ENCODE results near the gene CDKAL1. TPM values are rescaled to one million over a fixed set of nuclear protein-coding genes. Genes with fewer than 3 reads are reported as not detected.
A peak's percentile ranks its signal among the peaks of the same experiment; 100 is the strongest.

CDKAL1 gene
- total and polyA plus RNA-seq, 2 experiments from 2014 or later, result 12.2 to 13.7 TPM

- Histone ChIP-seq H3K4me1 (ENCODE audit: low read depth) (no peaks in the 10 kb centered on the region), H3K36me3 (no peaks in the 10 kb centered on the region), H3K27me3 (no peaks in the 10 kb centered on the region), H3K4me3 (no peak overlapping the region), H3K9me3 (ENCODE audit: low read depth) (no peaks in the 10 kb centered on the region), H3K27ac (no peak overlapping the region)
- DNase-seq (ENCODE audit: low read depth in 1 of 2, low spot score in 1 of 2), result no peak
- TF ChIP-seq CTCF (IDR thresholded peaks at IDR 0.05; ENCODE audit: low read depth, low read length), result no peak
Observed at GRCh38 chr6:21158149-21158548, 623.9 kb downstream of the CDKAL1 start.

- Histone ChIP-seq H3K4me3 (no peak overlapping the region), H3K27ac (no peak overlapping the region), H3K36me3 (no peaks in the 10 kb centered on the region), H3K27me3 (no peaks in the 10 kb centered on the region), H3K4me1 (ENCODE audit: low read depth) (no peaks in the 10 kb centered on the region), H3K9me3 (ENCODE audit: low read depth) (no peaks in the 10 kb centered on the region)
- no peak for DNase-seq (ENCODE audit: low read depth in 1 of 2, low spot score in 1 of 2)
- no peak for TF ChIP-seq CTCF (IDR thresholded peaks at IDR 0.05; ENCODE audit: low read depth, low read length)
Observed at GRCh38 chr6:21158873-21159272, 624.6 kb downstream of the CDKAL1 start.

GRCh38 chr6:21159465-21159864, 625.2 kb downstream of the CDKAL1 start:
- H3K27me3 ChIP-seq, result no peaks in the 10 kb centered on the region
- no peak for TF ChIP-seq CTCF (IDR thresholded peaks at IDR 0.05; ENCODE audit: low read depth, low read length)
- no peaks in the 10 kb centered on the region for H3K9me3 ChIP-seq (ENCODE audit: low read depth)
- no peak overlapping the region for H3K4me3 ChIP-seq
- no peak overlapping the region for H3K27ac ChIP-seq
- no peaks in the 10 kb centered on the region for H3K4me1 ChIP-seq (ENCODE audit: low read depth)
- no peaks in the 10 kb centered on the region for H3K36me3 ChIP-seq
- DNase-seq (ENCODE audit: low read depth in 1 of 2, low spot score in 1 of 2), result no peak

- TF ChIP-seq CTCF (IDR thresholded peaks at IDR 0.05; ENCODE audit: low read depth, low read length), result no peak
- H3K4me1 ChIP-seq (ENCODE audit: low read depth), result peaks cover 2% of the 10 kb centered on the region
- no peaks in the 10 kb centered on the region for H3K9me3 ChIP-seq (ENCODE audit: low read depth)
- H3K27me3 ChIP-seq, result no peaks in the 10 kb centered on the region
- no peaks in the 10 kb centered on the region for H3K36me3 ChIP-seq
- H3K27ac ChIP-seq, result no peak overlapping the region
- H3K4me3 ChIP-seq, result no peak overlapping the region
- DNase-seq (ENCODE audit: low read depth in 1 of 2, low spot score in 1 of 2), result no peak
Observed at GRCh38 chr6:21161707-21162106, 627.5 kb downstream of the CDKAL1 start.

GRCh38 chr6:21163110-21163837, 629.0 kb downstream of the CDKAL1 start:
- peak in 1 of 2 donors; percentile 78 for DNase-seq (ENCODE audit: low read depth in 1 of 2, low spot score in 1 of 2)
- Histone ChIP-seq H3K27me3 (no peaks in the 10 kb centered on the region), H3K36me3 (no peaks in the 10 kb centered on the region), H3K9me3 (ENCODE audit: low read depth) (no peaks in the 10 kb centered on the region), H3K27ac (no peak overlapping the region), H3K4me1 (ENCODE audit: low read depth) (peaks cover 15% of the 10 kb centered on the region), H3K4me3 (no peak overlapping the region)
- TF ChIP-seq CTCF (IDR thresholded peaks at IDR 0.05; ENCODE audit: low read depth, low read length), result no peak

All from cardiac muscle cell (in vitro differentiated cells and primary cell).